GM21367 (cell line): ENCODE results near the gene ITCH.
"Not testable (repeated sequence)": the region's sequence is repeated elsewhere in the genome, so short reads cannot be mapped to it uniquely, and the experiment has no call there.

Experiments used
- ATAC-seq: cut with Tn5 transposase; IDR thresholded peaks from one replicate; pipeline ENCODE4 v1.9.1; 2021; ENCODE audit not compliant: unreplicated experiment

ITCH gene

GRCh38 chr20:34410336-34410735 lies 47.3 kb downstream of the ITCH start:
- ATAC-seq, result no peak

- no peak for ATAC-seq
Observed at GRCh38 chr20:34412453-34412852, 49.4 kb downstream of the ITCH start.

- ATAC-seq, result not testable (repeated sequence)
Observed at GRCh38 chr20:34414525-34414924, 51.5 kb downstream of the ITCH start.

GRCh38 chr20:34415079-34415478 lies 52.0 kb downstream of the ITCH start:
- ATAC-seq, result no peak

- no peak for ATAC-seq
Observed at GRCh38 chr20:34420146-34420545, 57.1 kb downstream of the ITCH start.

GRCh38 chr20:34420975-34421374 lies 57.9 kb downstream of the ITCH start:
- ATAC-seq, result no peak

GRCh38 chr20:34421766-34422466 lies 58.8 kb downstream of the ITCH start:
- ATAC-seq, result no peak

GRCh38 chr20:34425032-34425690 lies 62.1 kb downstream of the ITCH start:
- ATAC-seq, result not testable (repeated sequence)

GRCh38 chr20:34426026-34426425 lies 63.0 kb downstream of the ITCH start:
- ATAC-seq, result no peak

GRCh38 chr20:34427331-34427730 lies 64.3 kb downstream of the ITCH start:
- ATAC-seq, result no peak

GRCh38 chr20:34427784-34428183 lies 64.7 kb downstream of the ITCH start:
- ATAC-seq, result no peak

GRCh38 chr20:34431168-34431567 lies 68.1 kb downstream of the ITCH start:
- no peak for ATAC-seq

GRCh38 chr20:34432663-34433062 lies 69.6 kb downstream of the ITCH start:
- ATAC-seq, result not testable (repeated sequence)

- ATAC-seq, result no peak
Observed at GRCh38 chr20:34433391-34433790, 70.3 kb downstream of the ITCH start.

GRCh38 chr20:34435589-34435988 lies 72.5 kb downstream of the ITCH start:
- ATAC-seq, result no peak

- ATAC-seq, result no peak
Observed at GRCh38 chr20:34437330-34437986, 74.4 kb downstream of the ITCH start.

- ATAC-seq, result no peak
Observed at GRCh38 chr20:34439168-34439567, 76.1 kb downstream of the ITCH start.

GRCh38 chr20:34441423-34441822 lies 78.3 kb downstream of the ITCH start:
- ATAC-seq, result not testable (repeated sequence)

- ATAC-seq, result no peak
Observed at GRCh38 chr20:34443546-34443945, 80.5 kb downstream of the ITCH start.

GRCh38 chr20:34445177-34446065 lies 82.3 kb downstream of the ITCH start:
- no peak for ATAC-seq

GRCh38 chr20:34448517-34448916 lies 85.4 kb downstream of the ITCH start:
- ATAC-seq, result no peak
